SU-DHL-6 (cell line): ENCODE results near the gene DSCAML1.

Experiments used
- H2AFZ ChIP-seq: fragments of 200-600 bp; sonication (generic); 2 replicates; pipeline ENCODE4 v1.6.1; 2014; ENCODE audit warnings: low read depth, mild to moderate bottlenecking, moderate library complexity, mixed read lengths, antibody characterized with exemption, low read length; ENCODE audit not compliant: severe bottlenecking
- H3F3A ChIP-seq: fragments of 200-600 bp; shearing (Covaris generic); 2 replicates; pipeline ENCODE4 v1.6.0; 2016; ENCODE audit warnings: antibody characterized with exemption, mild to moderate bottlenecking; ENCODE audit not compliant: insufficient read depth
- H3K27ac ChIP-seq: fragments of 200-600 bp; sonication (generic); 2 replicates; pipeline ENCODE4 v1.5.1; 2016; ENCODE audit warnings: low read depth, mild to moderate bottlenecking, low read length, moderate library complexity, mixed read lengths
- H3K27me3 ChIP-seq: fragments of 200-600 bp; sonication (generic), shearing (Covaris generic); 2 replicates; pipeline ENCODE4 v1.6.0; 2014; ENCODE audit warnings: mild to moderate bottlenecking, low read length
- H3K36me3 ChIP-seq: fragments of 200-600 bp; sonication (generic); 2 replicates; pipeline ENCODE4 v1.6.1; 2014; ENCODE audit warnings: mild to moderate bottlenecking, low read length, mixed read lengths
- H3K4me2 ChIP-seq: fragments of 300-600, 200-600 bp; shearing (Covaris generic), sonication (generic); 2 replicates; pipeline ENCODE4 v1.6.0; 2014; ENCODE audit warnings: low read length, low read depth, mild to moderate bottlenecking; ENCODE audit not compliant: poor library complexity, severe bottlenecking
- H3K4me3 ChIP-seq: fragments of 200-600 bp; sonication (generic); 2 replicates; pipeline ENCODE4 v1.5.1; 2014; ENCODE audit warnings: antibody characterized with exemption, low read length, mild to moderate bottlenecking, mixed read lengths; ENCODE audit not compliant: insufficient read depth, poor library complexity, severe bottlenecking
- H3K79me2 ChIP-seq: fragments of 200-600 bp; sonication (generic); 2 replicates; pipeline ENCODE4 v1.6.1; 2014; ENCODE audit warnings: mild to moderate bottlenecking, low read length, moderate library complexity; ENCODE audit not compliant: insufficient read depth
- H3K9ac ChIP-seq: fragments of 200-600 bp; sonication (generic); 2 replicates; pipeline ENCODE4 v1.7.0; 2014; ENCODE audit warnings: mild to moderate bottlenecking, low read length
- H3K9me2 ChIP-seq: fragments of 200-600 bp; sonication (generic); replicated peaks from 2 replicates; pipeline ENCODE4 v1.6.1; 2014; ENCODE audit warnings: low read length; ENCODE audit not compliant: insufficient read depth
- H3K9me3 ChIP-seq: fragments of 200-600 bp; sonication (generic); 2 replicates; pipeline ENCODE4 v1.6.1; 2014; ENCODE audit warnings: low read length, mixed read lengths; ENCODE audit not compliant: insufficient read depth
- H4K20me1 ChIP-seq: fragments of 200-600 bp; sonication (generic); 2 replicates; pipeline ENCODE4 v1.6.1; 2014; ENCODE audit warnings: low read depth, mild to moderate bottlenecking, antibody characterized with exemption, low read length, moderate library complexity, mixed read lengths
- CTCF ChIP-seq: fragments of 200-600 bp; sonication (generic); IDR thresholded peaks from one replicate; pipeline ENCODE4 v1.5.1; 2017; ENCODE audit warnings: antibody characterized with exemption, mild to moderate bottlenecking, low read length, moderate library complexity; ENCODE audit not compliant: insufficient read depth, poor library complexity, severe bottlenecking
- EZH2phosphoT487 ChIP-seq: fragments of 200-600 bp; sonication (generic), shearing (Covaris generic); conservative IDR thresholded peaks from 2 replicates; pipeline ENCODE4 v1.6.1; 2018; ENCODE audit warnings: mild to moderate bottlenecking, antibody characterized with exemption, low read length, moderate library complexity, mixed read lengths

The DSCAML1 gene

GRCh38 chr11:117410238-117410637 lies 386.8 kb downstream of the DSCAML1 start:
- no peak overlapping the region for H3K4me2 ChIP-seq
- no peaks in the 10 kb centered on the region for H3K9me3 ChIP-seq
- no peaks in the 10 kb centered on the region for H4K20me1 ChIP-seq
- no peaks in the 10 kb centered on the region; the same call in 1 of the 2 replicates for H3K36me3 ChIP-seq
- no peaks in the 10 kb centered on the region for H3K27me3 ChIP-seq
- H2AFZ ChIP-seq = no peak overlapping the region
- no peaks in the 10 kb centered on the region for H3F3A ChIP-seq
- no peak overlapping the region for H3K27ac ChIP-seq
- H3K79me2 ChIP-seq = no peaks in the 10 kb centered on the region
- no peaks in the 10 kb centered on the region for H3K9me2 ChIP-seq
- TF ChIP-seq CTCF = no peak
- no peak for TF ChIP-seq EZH2phosphoT487
- no peak overlapping the region for H3K4me3 ChIP-seq
- no peak overlapping the region for H3K9ac ChIP-seq

GRCh38 chr11:117409511-117409910 lies 387.5 kb downstream of the DSCAML1 start:
- Histone ChIP-seq H3K9me2 (no peaks in the 10 kb centered on the region), H3K79me2 (no peaks in the 10 kb centered on the region), H4K20me1 (no peaks in the 10 kb centered on the region), H3K36me3 (no peaks in the 10 kb centered on the region; the same call in 1 of the 2 replicates), H3K27me3 (no peaks in the 10 kb centered on the region), H3K27ac (no peak overlapping the region), H3K9ac (no peak overlapping the region), H3K4me3 (no peak overlapping the region), H3K4me2 (no peak overlapping the region), H2AFZ (no peak overlapping the region), H3K9me3 (no peaks in the 10 kb centered on the region), H3F3A (no peaks in the 10 kb centered on the region)
- no peak for TF ChIP-seq CTCF
- no peak for TF ChIP-seq EZH2phosphoT487

- TF ChIP-seq CTCF (no peak), EZH2phosphoT487 (no peak)
- Histone ChIP-seq H3K9me2 (no peaks in the 10 kb centered on the region), H3K9ac (no peak overlapping the region), H3K79me2 (no peaks in the 10 kb centered on the region), H2AFZ (no peak overlapping the region), H3K9me3 (no peaks in the 10 kb centered on the region), H3K36me3 (no peaks in the 10 kb centered on the region; the same call in 1 of the 2 replicates), H3K27me3 (no peaks in the 10 kb centered on the region), H4K20me1 (no peaks in the 10 kb centered on the region), H3K27ac (no peak overlapping the region), H3F3A (no peaks in the 10 kb centered on the region), H3K4me2 (no peak overlapping the region), H3K4me3 (no peak overlapping the region)
These were observed 388.7 kb downstream of the DSCAML1 start for GRCh38 chr11:117408356-117408755.
